Neural cell (in vitro differentiated cells): Measurements from ENCODE around the gene ROBO4. TPM values are rescaled to one million over a fixed set of nuclear protein-coding genes. Genes with fewer than 3 reads are reported as not detected.

ENCODE experiments used
- H2AFZ ChIP-seq: fragments of 200-600, 300-800 bp; sonication (generic), shearing (Covaris generic); 2 replicates; pipeline ENCODE4 v1.6.0; 2014; ENCODE audit warnings: low read depth, mild to moderate bottlenecking, antibody characterized with exemption, low read length, moderate library complexity
- H3F3A ChIP-seq: fragments of 200-600 bp; shearing (Covaris generic); 2 replicates; pipeline ENCODE4 v1.6.1; 2016; ENCODE audit warnings: mild to moderate bottlenecking, moderate library complexity, mixed read lengths, antibody characterized with exemption, low read length; ENCODE audit not compliant: insufficient read depth, poor library complexity, severe bottlenecking
- H3K27ac ChIP-seq: fragments of 200-600, 300-800 bp; sonication (generic), shearing (Covaris generic); 2 replicates; pipeline ENCODE4 v1.5.1; 2014; ENCODE audit warnings: mild to moderate bottlenecking, low read length, moderate library complexity
- H3K27me3 ChIP-seq: fragments of 300-800, 200-600 bp; sonication (generic), shearing (Covaris generic); 2 replicates; pipeline ENCODE4 v1.6.0; 2014; ENCODE audit warnings: mild to moderate bottlenecking, low read depth, low read length, moderate library complexity; ENCODE audit not compliant: insufficient read depth
- H3K36me3 ChIP-seq: fragments of 300-800, 200-600 bp; sonication (generic), shearing (Covaris generic); 2 replicates; pipeline ENCODE4 v1.5.1; 2014; ENCODE audit warnings: mild to moderate bottlenecking, antibody characterized with exemption, low read length, moderate library complexity; ENCODE audit not compliant: insufficient read depth
- H3K4me2 ChIP-seq: fragments of 300-800, 200-600 bp; sonication (generic), shearing (Covaris generic); 2 replicates; pipeline ENCODE4 v1.6.0; 2014; ENCODE audit warnings: mild to moderate bottlenecking, low read length
- H3K4me3 ChIP-seq: fragments of 300-800, 200-600 bp; sonication (generic), shearing (Covaris generic); 2 replicates; pipeline ENCODE4 v1.5.1; 2014; ENCODE audit warnings: mild to moderate bottlenecking, low read length, moderate library complexity
- H3K79me2 ChIP-seq: fragments of 200-600 bp; shearing (Covaris generic); replicated peaks from 2 replicates; pipeline ENCODE4 v1.6.0; 2014; ENCODE audit warnings: mild to moderate bottlenecking, low read length, moderate library complexity; ENCODE audit not compliant: insufficient read depth
- H3K9ac ChIP-seq: fragments of 300-800, 200-600 bp; sonication (generic), shearing (Covaris generic); 2 replicates; pipeline ENCODE4 v1.6.1; 2016; ENCODE audit warnings: mild to moderate bottlenecking, low read length, mixed read lengths
- H3K9me2 ChIP-seq: fragments of 200-600 bp; shearing (Covaris generic); 2 replicates; pipeline ENCODE4 v1.6.1; 2016; ENCODE audit warnings: mild to moderate bottlenecking, low read length, mixed read lengths; ENCODE audit not compliant: insufficient read depth
- H3K9me3 ChIP-seq: fragments of 200-600, 300-800 bp; sonication (generic), shearing (Covaris generic); 2 replicates; pipeline ENCODE4 v1.6.1; 2016; ENCODE audit warnings: mild to moderate bottlenecking, mixed run types, low read length, moderate library complexity, mixed read lengths
- H4K20me1 ChIP-seq: fragments of 200-600 bp; shearing (Covaris generic); 2 replicates; pipeline ENCODE4 v1.6.1; 2016; ENCODE audit warnings: mild to moderate bottlenecking, mixed run types; ENCODE audit not compliant: insufficient read depth
- EP300 ChIP-seq: fragments of 450-650 bp; conservative IDR thresholded peaks from 2 replicates; pipeline ENCODE4 v1.6.1; 2014; ENCODE audit warnings: antibody characterized with exemption, mild to moderate bottlenecking, moderate library complexity; ENCODE audit not compliant: poor library complexity, severe bottlenecking
- EZH2 ChIP-seq: fragments of 200-600, 300-800 bp; shearing (Covaris generic), sonication (generic); IDR thresholded peaks from 2 replicates; pipeline ENCODE4 v1.6.1; 2014; ENCODE audit warnings: antibody characterized with exemption, low read length, borderline replicate concordance, mild to moderate bottlenecking; ENCODE audit not compliant: insufficient read depth, poor library complexity, severe bottlenecking
- MXI1 ChIP-seq: fragments of 450-650 bp; conservative IDR thresholded peaks from 2 replicates; pipeline ENCODE4 v1.6.1; 2014; ENCODE audit warnings: antibody characterized with exemption, mild to moderate bottlenecking; ENCODE audit not compliant: poor library complexity, severe bottlenecking
- POLR2AphosphoS5 ChIP-seq: IDR thresholded peaks from 2 replicates; pipeline ENCODE4 v1.6.1; 2012
- RAD21 ChIP-seq: fragments of 450-650 bp; conservative IDR thresholded peaks from 2 replicates; pipeline ENCODE4 v1.6.1; 2014; ENCODE audit warnings: antibody characterized with exemption, mild to moderate bottlenecking, moderate library complexity
- REST ChIP-seq: IDR thresholded peaks from 2 replicates; pipeline ENCODE4 v1.6.1; 2012; ENCODE audit warnings: borderline replicate concordance
- SMC3 ChIP-seq: fragments of 450-650 bp; conservative IDR thresholded peaks from 2 replicates; pipeline ENCODE4 v1.6.1; 2014; ENCODE audit warnings: antibody characterized with exemption, mild to moderate bottlenecking, moderate library complexity; ENCODE audit not compliant: poor library complexity
- TAF1 ChIP-seq: IDR thresholded peaks from 2 replicates; pipeline ENCODE4 v1.6.1; 2012; ENCODE audit warnings: low read depth
- polyA plus RNA-seq: library from polyadenylated mRNA; depleted of rRNA; stranded (reverse); fragments of >200 nt; gene quantifications from 2 replicates; pipeline ENCODE4 v1.2.3, GENCODE V29; 2014
- TF ChIP-seq, protein P1 (sequence below): fragments of 450-650 bp; IDR thresholded peaks from 2 replicates; pipeline ENCODE4 v1.5.1; 2014; ENCODE audit warnings: antibody characterized with exemption, mild to moderate bottlenecking, moderate library complexity; ENCODE audit not compliant: poor library complexity, severe bottlenecking

Gene ROBO4
- polyA plus RNA-seq, 1 donor from 2014 or later = not detected

DNA sequence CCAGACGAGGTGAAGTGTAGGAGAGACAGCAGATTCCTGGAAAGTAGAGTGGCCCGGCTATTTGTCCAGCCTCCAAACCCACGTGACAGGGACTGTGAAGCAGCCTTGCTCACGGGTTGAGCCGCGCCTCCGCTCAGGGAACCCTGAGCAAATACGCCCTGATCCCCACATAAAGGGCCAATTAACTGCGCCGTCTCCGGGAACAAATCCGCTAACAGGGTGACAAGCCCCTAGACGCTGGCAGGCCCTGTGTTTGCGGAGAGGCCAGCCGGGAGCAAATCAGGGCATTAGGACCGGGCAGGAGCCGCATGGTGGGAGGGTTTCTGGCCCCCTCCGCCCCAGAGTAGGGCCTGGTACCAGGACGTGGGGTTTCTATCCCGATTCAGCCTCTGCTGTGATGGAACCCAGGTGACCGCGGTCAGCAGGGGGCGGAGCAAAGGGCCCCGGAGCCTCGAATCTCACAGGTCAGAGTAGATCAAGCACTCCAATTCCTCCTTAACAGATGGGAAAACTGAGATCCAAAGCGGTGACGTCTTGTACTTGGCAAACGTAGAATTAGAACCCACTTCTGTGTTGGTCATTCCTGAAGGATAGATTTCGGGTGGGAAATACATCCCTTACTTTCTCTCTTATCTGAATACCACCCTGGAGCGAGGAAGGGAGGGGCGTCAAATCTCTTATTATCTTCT is 34.4 kb downstream of the ROBO4 start:
- peaks cover 68% of the 10 kb centered on the region for H3K27me3 ChIP-seq
- H3K9me3 ChIP-seq = no peaks in the 10 kb centered on the region
- no peak overlapping the region for H3K27ac ChIP-seq
- TF ChIP-seq, protein P1, sequence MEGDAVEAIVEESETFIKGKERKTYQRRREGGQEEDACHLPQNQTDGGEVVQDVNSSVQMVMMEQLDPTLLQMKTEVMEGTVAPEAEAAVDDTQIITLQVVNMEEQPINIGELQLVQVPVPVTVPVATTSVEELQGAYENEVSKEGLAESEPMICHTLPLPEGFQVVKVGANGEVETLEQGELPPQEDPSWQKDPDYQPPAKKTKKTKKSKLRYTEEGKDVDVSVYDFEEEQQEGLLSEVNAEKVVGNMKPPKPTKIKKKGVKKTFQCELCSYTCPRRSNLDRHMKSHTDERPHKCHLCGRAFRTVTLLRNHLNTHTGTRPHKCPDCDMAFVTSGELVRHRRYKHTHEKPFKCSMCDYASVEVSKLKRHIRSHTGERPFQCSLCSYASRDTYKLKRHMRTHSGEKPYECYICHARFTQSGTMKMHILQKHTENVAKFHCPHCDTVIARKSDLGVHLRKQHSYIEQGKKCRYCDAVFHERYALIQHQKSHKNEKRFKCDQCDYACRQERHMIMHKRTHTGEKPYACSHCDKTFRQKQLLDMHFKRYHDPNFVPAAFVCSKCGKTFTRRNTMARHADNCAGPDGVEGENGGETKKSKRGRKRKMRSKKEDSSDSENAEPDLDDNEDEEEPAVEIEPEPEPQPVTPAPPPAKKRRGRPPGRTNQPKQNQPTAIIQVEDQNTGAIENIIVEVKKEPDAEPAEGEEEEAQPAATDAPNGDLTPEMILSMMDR = no peak
- no peak for TF ChIP-seq EP300
- H3K4me2 ChIP-seq = no peak overlapping the region
- H3K36me3 ChIP-seq = no peaks in the 10 kb centered on the region
- peak overlapping the region; percentile 50 for H3K4me3 ChIP-seq
- no peaks in the 10 kb centered on the region for H4K20me1 ChIP-seq
- H3K9ac ChIP-seq = peak overlapping the region; percentile 2
- no peaks in the 10 kb centered on the region for H3K79me2 ChIP-seq
- H3K9me2 ChIP-seq = no peaks in the 10 kb centered on the region
- no peak overlapping the region for H2AFZ ChIP-seq
- no peaks in the 10 kb centered on the region for H3F3A ChIP-seq

DNA sequence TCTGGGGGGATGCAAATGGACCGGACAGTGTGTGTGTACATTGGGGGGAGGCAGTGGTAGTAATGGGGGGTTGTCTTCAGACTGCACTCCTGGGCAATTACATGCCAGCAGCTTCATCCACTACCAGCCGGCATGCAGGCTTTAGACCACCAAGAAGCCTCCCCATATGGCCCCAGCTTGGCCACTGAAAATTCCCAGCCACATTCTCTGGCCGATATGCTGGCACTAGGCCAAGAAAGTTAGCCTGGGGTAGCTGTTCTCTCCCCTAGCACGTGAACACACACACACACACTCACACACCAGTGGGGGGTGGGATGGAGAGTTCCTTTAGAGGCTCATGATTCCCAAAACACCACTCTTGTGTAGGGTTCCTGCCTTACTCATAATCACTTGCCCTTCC is 36.0 kb downstream of the ROBO4 start:
- TF ChIP-seq REST (no peak), EP300 (no peak), POLR2AphosphoS5 (no peak), TAF1 (no peak), SMC3 (no peak), EZH2 (no peak), MXI1 (no peak), RAD21 (no peak)
- TF ChIP-seq, protein P1 = no peak
- Histone ChIP-seq H3K27ac (no peak overlapping the region), H4K20me1 (no peaks in the 10 kb centered on the region), H3K4me2 (no peak overlapping the region), H3K9me3 (no peaks in the 10 kb centered on the region), H3K79me2 (no peaks in the 10 kb centered on the region), H2AFZ (no peak overlapping the region), H3K36me3 (no peaks in the 10 kb centered on the region), H3K9me2 (no peaks in the 10 kb centered on the region), H3K27me3 (peaks cover 52% of the 10 kb centered on the region), H3K9ac (no peak overlapping the region), H3K4me3 (no peak overlapping the region), H3F3A (no peaks in the 10 kb centered on the region)
